Suprapubic skin (tissue), 4 donors: Measurements from ENCODE around the gene GABRA1.

Experiments
- EP300 ChIP-seq: sonication (generic); formaldehyde crosslinking; IDR thresholded peaks from one replicate; pipeline ENCODE4 v1.6.1; 2017; ENCODE audit warnings: antibody characterized with exemption
- POLR2AphosphoS5 ChIP-seq, 3 donors: sonication (generic); formaldehyde crosslinking; IDR thresholded peaks; one replicate each; pipeline ENCODE4 v1.6.1; 2017; ENCODE audit warnings: antibody characterized with exemption in 3 of 3

DNA sequence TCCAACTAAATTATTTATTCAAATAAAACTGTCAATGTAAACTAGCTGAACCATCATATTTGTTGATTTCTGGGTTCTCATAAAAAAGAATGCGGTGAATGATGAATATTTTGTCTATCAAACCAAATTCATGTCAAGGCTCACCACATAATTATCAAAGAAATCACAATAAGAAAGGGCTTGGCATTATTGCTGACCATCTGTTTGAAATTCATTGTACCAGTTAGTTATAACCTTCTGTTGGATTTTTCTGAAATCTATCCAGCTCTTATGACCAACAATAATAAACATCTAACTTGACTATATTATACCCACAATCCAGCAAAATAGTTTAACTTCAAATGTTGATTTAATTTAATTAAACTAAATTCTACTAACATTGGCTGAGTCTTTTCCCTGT is 53.1 kb downstream of the GABRA1 start:
- TF ChIP-seq POLR2AphosphoS5 (IDR thresholded peaks at IDR 0.05), result no peak
- TF ChIP-seq EP300, result no peak
